Mucosa of rectum (tissue), 2 donors: ENCODE measurements around the gene RBM47.

Experiments
- H3K27ac ChIP-seq, 2 donors: one replicate each; pipeline ENCODE4 v1.7.0; 2013; ENCODE audit warnings: inconsistent platforms in 2 of 2, low read depth in 2 of 2, low read length in 2 of 2
- H3K27me3 ChIP-seq, 2 donors: one replicate each; pipeline ENCODE4 v1.7.0; 2013; ENCODE audit warnings: low read length in 2 of 2; ENCODE audit not compliant: control insufficient read depth in 2 of 2, insufficient read depth in 2 of 2
- H3K36me3 ChIP-seq, 2 donors: one replicate each; pipeline ENCODE4 v1.7.0; 2013; ENCODE audit warnings: low read length in 2 of 2; ENCODE audit not compliant: control insufficient read depth in 2 of 2, insufficient read depth in 2 of 2
- H3K4me1 ChIP-seq, 2 donors: one replicate each; pipeline ENCODE4 v1.7.0; 2013; ENCODE audit warnings: low read length in 2 of 2, mild to moderate bottlenecking in 1 of 2; ENCODE audit not compliant: control insufficient read depth in 2 of 2, insufficient read depth in 2 of 2
- H3K4me3 ChIP-seq, 2 donors: one replicate each; pipeline ENCODE4 v1.7.0; 2013; ENCODE audit warnings: low read length in 2 of 2
- H3K9ac ChIP-seq, 2 donors: one replicate each; pipeline ENCODE4 v1.7.0; 2013; ENCODE audit warnings: low read length in 2 of 2, low read depth in 1 of 2, mild to moderate bottlenecking in 1 of 2
- H3K9me3 ChIP-seq, 2 donors: one replicate each; pipeline ENCODE4 v1.7.0; 2013; ENCODE audit warnings: low read length in 2 of 2; ENCODE audit not compliant: control insufficient read depth in 2 of 2
- donor health status: healthy.
- donor health status: Normal muscosa, but diverticular disease.

RBM47 gene

DNA sequence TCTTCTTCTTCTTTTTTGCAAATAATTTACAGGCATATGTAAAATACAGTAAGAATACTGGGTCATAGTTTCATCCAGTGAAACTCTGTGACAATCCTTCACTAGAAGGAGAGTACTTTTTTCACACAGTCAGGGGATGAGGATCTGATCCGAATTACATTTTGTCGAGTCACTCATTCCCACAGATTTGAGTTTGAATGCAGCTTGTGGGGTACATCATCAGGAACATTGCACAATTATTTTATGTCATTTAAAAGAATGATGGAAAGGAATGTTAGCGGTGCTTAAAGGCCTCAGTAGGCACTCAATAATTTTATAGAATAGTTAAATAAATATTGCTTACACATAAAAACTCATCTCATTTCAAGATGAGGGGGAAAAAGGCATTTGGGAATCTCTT lies 205.9 kb downstream of the RBM47 start:
- Histone ChIP-seq H3K27me3 (no peaks in the 10 kb centered on the region), H3K4me1 (peaks cover 13 to 27% of the 10 kb centered on the region in 2 donors), H3K4me3 (no peak overlapping the region), H3K9me3 (no peaks in the 10 kb centered on the region), H3K9ac (no peak overlapping the region), H3K36me3 (peaks cover 36 to 47% of the 10 kb centered on the region in 2 donors), H3K27ac (no peak overlapping the region)

DNA sequence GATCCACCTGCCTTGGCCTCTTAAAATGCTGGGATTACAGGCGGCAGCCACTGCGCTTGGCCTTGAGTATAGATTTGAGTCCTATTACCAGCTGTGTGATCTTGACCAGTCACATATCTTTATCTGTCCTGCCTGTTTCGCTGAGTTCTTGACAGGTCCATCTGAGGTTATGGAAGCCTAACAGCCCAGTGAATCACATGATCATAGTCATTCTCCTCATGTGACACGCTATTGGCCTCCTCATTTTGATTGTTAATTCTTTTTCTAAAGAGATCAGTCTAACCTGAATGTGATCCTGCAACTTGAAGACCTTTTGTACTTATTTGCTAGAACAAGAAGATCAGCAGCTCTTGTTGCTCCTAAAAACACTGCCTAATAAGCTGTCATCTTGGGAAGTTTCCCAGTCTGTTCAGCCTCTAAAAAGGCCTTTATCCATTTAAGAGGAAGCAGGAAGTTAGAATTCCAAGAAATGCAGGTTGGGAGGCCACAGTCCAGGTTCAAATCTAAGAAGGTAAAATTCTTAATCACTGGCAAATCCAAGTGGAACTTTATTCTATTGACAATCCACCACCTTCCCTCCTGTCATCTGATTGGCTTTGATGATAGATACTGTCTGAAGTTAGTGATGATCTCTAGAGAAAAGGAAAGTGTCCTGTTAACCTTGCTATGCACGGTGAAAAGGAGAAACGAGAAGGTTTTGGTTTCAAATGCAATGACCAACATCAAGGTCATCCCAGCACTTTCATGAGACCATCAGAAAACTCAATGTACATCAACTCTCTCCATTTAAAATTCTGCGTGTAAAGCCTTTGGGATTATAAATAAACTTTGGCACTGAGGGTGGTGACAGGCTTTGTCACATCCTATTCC lies 207.6 kb downstream of the RBM47 start:
- Histone ChIP-seq H3K27ac (peak overlapping the region in 1 of 2 donors; percentile 53), H3K36me3 (peaks cover 28 to 35% of the 10 kb centered on the region in 2 donors), H3K9ac (no peak overlapping the region), H3K9me3 (no peaks in the 10 kb centered on the region), H3K4me3 (no peak overlapping the region), H3K4me1 (peaks cover 17 to 35% of the 10 kb centered on the region in 2 donors), H3K27me3 (no peaks in the 10 kb centered on the region)

DNA sequence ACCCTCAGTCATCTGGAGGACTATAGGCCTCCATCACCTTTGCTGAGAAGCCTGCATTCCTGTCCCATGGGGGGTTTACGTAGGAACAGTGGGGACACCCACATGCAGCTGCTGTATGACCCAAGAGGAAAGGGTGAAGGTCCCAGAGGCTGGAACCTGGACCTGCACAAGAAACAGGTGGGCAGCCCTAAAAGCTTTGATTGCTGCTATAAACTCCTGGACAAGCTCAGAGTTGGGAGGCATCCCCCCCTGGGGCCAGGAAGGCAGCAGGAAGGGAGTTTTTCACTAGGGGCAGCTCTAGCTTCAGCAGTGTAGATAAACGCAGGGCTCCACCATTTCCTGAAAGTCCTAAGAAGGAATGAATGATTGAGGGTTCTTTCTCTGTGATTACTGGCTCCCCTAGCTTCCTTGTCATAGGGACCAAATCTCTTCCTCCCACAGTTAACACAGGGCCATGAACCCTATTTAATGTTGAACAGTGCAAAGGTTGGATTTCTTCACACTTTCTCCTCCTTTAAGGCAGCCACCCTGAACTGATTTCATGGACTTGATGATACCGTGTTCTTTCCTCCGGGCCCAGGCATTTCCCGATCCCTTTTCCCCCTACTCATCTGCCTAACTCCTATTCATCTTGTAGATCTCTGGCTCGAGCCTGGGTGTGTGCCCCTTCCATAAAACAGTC lies 210.3 kb downstream of the RBM47 start:
- Histone ChIP-seq H3K27ac (peak overlapping the region; percentile 68 to 82), H3K27me3 (no peaks in the 10 kb centered on the region), H3K4me3 (peak overlapping the region; percentile 26 to 31)

DNA sequence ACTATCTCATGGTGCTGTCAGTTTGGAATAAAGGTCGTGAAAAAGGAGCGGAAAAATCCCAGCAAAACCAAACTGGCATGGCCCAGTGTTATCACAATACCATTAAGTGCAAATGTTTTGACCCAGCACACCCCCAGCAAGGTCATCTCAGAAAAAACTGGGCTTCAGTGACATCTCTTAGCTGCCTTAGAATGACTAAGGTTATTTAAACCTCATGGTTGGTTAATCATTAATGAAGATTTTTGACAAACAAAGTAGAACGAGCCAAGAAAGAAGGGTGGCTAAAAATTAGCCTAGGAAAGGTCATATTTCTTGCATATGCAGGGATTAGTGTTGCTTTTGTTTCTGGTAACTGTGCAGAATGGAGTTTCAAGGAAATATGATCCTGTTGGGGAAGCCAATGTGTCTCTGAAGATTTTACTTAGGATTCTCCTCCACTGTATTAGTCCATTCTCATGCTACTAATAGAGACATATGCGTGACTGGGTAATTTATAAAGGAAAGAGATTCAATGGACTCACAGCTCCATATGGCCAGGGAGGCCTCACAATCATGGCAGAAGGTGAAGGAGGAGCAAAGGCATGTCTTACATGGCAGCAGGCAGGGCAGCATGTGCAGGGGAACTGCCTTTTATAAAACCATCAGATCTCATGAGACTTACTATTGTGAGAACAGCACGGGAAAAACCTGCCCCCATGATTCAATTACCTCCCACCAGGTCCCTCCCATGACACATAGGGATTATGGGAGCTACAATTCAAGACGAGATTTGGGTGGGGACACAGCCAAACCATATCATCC lies 211.0 kb downstream of the RBM47 start:
- H3K36me3 ChIP-seq, result peaks cover 3 to 4% of the 10 kb centered on the region in 2 donors
- no peaks in the 10 kb centered on the region for H3K9me3 ChIP-seq
- H3K4me1 ChIP-seq, result peaks cover 17 to 35% of the 10 kb centered on the region in 2 donors
- H3K9ac ChIP-seq, result no peak overlapping the region
- peak overlapping the region in 1 of 2 donors; percentile 37 for H3K4me3 ChIP-seq
- peak overlapping the region; percentile 68 to 82 for H3K27ac ChIP-seq
- no peaks in the 10 kb centered on the region for H3K27me3 ChIP-seq

More for the DNA sequence above, 210.3 kb downstream of the RBM47 start:
- H3K4me1 ChIP-seq, result peaks cover 17 to 35% of the 10 kb centered on the region in 2 donors
- peaks cover 5 to 12% of the 10 kb centered on the region in 2 donors for H3K36me3 ChIP-seq
- H3K9ac ChIP-seq, result no peak overlapping the region
- no peaks in the 10 kb centered on the region for H3K9me3 ChIP-seq

DNA sequence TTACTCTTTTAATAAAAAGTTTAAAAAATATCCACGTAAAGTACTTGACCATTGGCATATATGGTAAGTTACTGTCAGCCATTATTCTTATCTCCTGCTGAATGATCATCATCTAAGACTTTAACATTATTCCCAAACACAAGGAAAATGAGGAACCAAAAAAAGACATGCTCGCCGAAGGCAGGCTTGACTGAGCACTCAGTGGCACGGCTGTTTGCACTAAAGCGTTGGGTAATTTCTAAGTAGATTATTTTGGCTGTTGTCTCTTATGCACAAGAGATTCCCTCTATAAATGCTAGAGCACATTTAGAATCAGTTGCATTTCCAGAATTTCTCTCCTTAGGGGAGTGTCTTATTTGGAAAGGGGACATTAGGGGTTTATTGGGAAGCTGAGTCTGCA lies 211.7 kb downstream of the RBM47 start:
- H3K4me3 ChIP-seq, result no peak overlapping the region
- H3K27me3 ChIP-seq, result no peaks in the 10 kb centered on the region
- H3K4me1 ChIP-seq, result peaks cover 17 to 35% of the 10 kb centered on the region in 2 donors
- no peaks in the 10 kb centered on the region for H3K9me3 ChIP-seq
- H3K36me3 ChIP-seq, result peaks cover 3 to 4% of the 10 kb centered on the region in 2 donors
- no peak overlapping the region for H3K27ac ChIP-seq
- no peak overlapping the region for H3K9ac ChIP-seq

DNA sequence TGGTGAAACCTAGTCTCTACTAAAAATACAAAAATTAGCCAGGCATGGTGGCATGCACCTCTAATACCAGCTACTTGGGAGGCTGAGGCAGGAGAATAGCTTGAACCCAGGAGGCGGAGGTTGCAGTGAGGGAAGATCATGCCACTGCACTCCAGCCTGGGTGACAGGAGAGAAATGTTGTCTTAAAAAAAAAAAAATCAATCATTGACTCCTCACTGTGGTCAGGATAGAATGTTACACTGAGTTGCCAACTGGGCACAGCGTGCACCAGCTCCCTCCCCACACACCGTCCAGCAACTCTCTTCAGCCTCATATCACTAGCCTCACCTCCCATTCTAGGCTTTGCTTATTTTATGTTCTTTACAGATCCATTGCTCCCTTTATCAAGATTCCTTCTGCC lies 215.0 kb downstream of the RBM47 start:
- Histone ChIP-seq H3K4me1 (peaks cover 12 to 17% of the 10 kb centered on the region in 2 donors), H3K4me3 (no peak overlapping the region), H3K9me3 (no peaks in the 10 kb centered on the region), H3K9ac (no peak overlapping the region), H3K27ac (no peak overlapping the region), H3K27me3 (no peaks in the 10 kb centered on the region), H3K36me3 (no peaks in the 10 kb centered on the region)

DNA sequence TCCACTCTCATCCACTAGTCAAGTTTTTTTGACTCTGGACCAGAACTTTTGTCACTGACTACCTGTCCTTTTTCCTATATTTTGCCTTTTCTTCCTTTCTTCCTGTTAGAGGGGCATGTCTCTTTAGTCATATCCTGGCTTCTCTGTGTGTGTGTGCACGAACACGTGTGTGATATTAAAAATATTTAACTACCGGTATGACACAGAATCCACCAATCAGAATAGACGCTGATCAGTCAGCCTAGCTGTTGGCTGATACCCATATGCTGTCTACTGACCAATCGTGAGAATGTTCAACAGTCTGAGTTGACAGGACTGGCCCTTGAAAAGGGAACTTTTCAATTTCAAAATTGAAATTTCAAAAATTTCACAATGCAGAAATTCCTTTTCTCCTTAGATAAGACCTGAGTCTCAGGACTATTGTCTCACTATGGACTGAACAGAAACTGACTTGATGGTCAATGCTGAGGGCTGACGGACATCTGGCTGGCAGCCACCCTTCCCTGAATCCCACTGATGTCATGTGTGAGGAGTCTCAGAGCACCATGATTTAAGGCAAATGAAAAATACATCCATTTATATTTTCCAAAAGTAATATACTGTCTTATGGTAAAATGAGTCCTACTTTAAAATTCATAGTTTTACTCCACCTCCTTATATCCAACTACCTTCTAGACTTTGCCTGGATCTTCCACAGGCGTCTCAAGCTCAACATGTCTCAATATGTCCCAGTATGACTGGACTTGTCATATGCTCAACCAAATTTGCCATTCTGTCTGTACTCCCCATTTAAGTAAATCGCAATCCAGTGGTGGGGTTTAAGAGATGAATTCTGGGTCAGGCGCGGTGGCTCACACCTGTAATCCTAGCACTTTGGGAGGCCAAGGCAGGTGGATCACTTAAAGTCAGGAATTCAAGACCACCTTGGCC lies 216.5 kb downstream of the RBM47 start:
- Histone ChIP-seq H3K27ac (no peak overlapping the region), H3K36me3 (no peaks in the 10 kb centered on the region), H3K9ac (no peak overlapping the region), H3K27me3 (no peaks in the 10 kb centered on the region), H3K4me1 (peaks cover 2 to 3% of the 10 kb centered on the region in 2 donors), H3K9me3 (no peaks in the 10 kb centered on the region), H3K4me3 (no peak overlapping the region)

DNA sequence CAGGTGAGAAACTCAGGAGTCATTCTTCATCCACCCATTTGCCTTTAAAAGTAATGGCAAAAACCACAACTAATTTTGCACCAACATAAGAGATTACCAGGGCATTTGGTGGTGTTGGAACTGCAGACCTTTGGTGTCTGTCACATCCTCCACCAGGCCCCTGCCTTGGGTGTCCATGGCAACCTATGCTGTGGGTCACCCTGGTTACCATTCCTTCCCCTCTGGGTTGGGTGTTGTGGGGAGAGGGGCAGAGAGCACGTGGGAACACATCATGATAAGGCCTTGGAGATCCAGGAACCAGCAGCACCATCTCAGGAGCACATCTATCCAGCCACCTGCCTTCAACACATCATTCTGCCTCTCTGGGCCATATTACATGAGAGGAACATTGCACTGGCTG lies 217.3 kb downstream of the RBM47 start:
- no peaks in the 10 kb centered on the region for H3K4me1 ChIP-seq
- H3K27ac ChIP-seq, result no peak overlapping the region
- no peak overlapping the region for H3K4me3 ChIP-seq

DNA sequence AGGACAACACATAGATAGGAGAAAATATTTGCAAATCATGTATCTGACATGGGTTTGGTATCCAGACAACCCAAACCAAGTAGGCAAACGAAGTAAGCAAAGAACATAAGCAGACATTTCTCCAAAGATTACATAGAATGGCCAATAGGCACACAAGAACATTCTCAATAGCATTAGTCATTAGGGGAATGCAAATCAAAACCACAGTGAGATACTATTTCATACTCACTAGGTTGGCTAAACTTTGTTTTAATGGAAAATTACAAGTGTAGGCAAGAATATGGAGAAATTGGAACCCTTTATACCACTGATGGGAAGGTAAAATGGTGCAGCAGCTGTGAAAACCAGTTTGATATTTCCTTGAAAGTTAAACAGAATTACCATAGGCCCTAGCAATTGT lies 219.8 kb downstream of the RBM47 start:
- H3K27ac ChIP-seq, result no peak overlapping the region

More for the DNA sequence above, 217.3 kb downstream of the RBM47 start:
- no peaks in the 10 kb centered on the region for H3K27me3 ChIP-seq
- H3K36me3 ChIP-seq, result no peaks in the 10 kb centered on the region
- no peak overlapping the region for H3K9ac ChIP-seq
- H3K9me3 ChIP-seq, result no peaks in the 10 kb centered on the region

More for the DNA sequence above, 219.8 kb downstream of the RBM47 start:
- Histone ChIP-seq H3K4me3 (no peak overlapping the region), H3K36me3 (no peaks in the 10 kb centered on the region), H3K9ac (no peak overlapping the region), H3K9me3 (no peaks in the 10 kb centered on the region), H3K27me3 (no peaks in the 10 kb centered on the region), H3K4me1 (peaks cover 3 to 4% of the 10 kb centered on the region in 2 donors)
